ENCODE measurements around the gene ZNF83.
"Not testable (repeated sequence)": the region's sequence is repeated elsewhere in the genome, so short reads cannot be mapped to it uniquely, and the experiment has no call there.

The ZNF83 gene

DNA sequence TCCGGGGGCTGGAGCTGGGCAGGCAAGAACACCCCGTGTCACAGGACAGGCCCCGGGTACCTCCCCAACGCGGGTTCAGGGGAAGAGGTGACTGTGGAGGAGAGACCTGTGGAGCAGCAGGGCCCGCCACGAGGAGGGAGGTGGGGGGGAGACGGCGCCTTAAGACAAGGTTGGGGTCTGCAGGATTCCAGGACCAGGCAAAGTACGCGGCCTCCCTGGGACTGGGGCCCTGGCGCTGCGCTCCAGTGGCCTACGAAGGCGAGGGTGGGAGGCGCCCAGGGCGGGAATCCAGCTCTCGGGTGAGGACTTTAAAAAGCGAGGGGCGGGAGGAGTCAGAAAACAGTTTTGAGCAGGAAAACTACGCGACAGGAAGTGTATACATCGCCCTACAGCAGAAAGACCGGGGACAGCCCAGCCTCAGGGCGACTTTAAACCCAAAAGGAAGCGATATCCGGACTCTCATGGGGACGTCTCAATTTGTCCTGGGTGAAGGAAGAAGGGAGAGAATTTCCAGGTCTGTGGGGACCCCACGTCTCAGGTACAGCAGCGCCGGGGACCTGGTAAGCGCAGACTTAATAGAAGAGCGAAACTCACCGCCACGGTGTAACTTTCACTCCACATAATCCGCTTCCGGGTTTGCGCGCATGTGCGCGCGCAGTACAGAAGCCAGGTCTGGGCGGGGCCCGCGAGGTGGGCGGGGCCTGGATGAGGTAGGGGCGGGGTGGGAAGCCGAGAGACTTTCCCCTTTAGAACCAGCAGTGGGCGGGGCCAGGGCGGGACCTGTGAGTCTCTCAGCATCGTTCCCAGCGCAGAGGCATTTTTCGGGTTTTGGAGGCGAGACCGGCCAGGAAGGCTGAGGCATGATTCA, at the start of gene ZNF83:
Gene ZNF83, minus strand, starts transcription at position 638 of the 868 bp plus-strand sequence.
- peak; percentile 92 for DNase-seq

DNA sequence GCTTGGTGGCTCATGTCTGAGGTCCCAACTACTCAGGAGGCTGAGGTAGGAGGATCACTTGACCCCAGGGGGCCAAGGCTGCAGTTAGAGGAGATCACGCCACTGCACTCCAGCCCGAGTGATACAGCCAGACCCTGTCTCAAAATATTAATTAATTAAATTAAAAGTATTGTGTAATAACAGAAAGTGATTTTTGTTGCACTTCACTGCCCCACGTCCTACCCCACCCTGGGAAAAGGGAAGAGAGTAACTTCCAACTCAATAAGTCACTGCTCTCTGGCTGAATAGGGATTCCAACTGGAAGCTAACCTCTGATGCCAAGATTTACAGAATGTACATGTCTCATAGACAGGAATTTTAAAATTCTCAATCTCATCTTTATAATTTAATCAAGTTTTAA, 49.5 kb upstream of the ZNF83 start:
- DNase-seq: no peak

DNA sequence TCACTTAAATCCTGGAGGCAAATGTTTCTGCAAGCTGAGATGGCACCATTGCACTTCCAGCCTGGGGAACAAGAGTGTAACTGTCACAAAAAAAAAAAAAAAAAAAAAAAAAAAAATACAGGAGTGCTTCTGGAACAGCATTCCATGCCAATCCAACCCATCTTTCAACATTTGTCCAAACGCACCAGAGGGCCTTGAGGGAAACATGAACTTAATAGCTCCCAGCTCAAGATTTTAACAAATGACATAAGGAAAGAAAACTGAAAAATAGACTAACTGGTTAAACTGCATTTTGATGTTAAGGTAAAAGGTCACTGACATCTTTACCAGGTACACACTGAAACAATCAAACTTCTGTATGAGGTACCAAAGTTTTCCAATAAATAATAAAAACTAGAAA, 47.7 kb upstream of the ZNF83 start:
- DNase-seq: no peak

DNA sequence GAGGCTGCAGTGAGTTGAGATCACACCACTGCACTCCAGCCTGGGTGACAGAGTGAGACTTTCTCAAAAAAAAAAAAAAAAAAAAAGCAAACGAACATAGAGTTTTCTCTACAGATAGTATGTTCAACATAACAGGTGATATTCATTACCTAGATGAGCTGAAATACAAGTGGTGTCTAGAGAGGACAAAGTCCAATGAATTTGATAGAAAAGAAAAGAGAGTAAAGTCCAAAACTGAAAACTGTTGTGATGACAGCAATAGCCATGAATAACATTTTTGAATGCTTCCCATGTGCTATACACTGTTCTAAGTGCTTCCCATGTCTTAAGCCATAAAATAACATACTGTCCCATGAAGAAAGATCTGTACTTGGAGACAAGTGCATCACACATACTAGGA, 43.1 kb upstream of the ZNF83 start:
- not testable (repeated sequence) for DNase-seq

DNA sequence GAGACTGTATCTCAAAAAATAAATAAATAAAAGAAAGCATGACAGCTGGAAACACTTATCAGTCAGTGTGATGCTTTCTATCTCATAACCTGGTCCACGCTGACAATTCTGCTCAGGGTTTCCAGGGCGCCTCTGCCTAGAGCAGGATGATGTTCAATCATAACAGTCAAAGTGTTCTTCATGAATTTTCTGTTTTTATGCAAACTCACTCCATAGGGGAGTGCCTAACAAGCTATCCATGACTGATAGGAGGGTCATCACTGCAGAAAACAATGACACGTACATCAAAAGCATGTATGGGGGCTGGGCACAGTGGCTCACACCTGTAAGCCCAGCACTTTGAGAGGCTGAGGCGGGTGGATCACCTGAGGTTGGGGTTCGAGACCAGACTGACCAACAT, 41.4 kb upstream of the ZNF83 start:
- no peak for DNase-seq

DNA sequence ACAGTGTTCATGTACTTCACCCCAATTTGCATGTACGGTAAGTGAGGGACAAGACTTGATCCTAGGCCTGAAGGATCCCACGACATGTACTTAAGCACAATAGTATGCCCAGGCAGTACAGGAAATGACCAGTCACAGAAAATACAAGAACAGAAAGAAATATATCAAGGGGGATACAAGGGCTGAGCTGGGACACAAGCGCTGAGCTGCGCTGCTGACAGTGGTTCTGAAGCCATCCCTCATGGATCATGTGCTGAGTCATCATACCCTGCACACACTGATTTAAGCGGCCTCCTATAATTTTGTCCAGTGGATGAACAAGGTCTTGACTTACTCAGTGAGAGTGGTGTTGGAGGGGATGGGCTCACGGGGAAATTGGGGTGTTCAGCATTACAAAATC, 37.1 kb upstream of the ZNF83 start:
- not testable (repeated sequence) for DNase-seq

DNA sequence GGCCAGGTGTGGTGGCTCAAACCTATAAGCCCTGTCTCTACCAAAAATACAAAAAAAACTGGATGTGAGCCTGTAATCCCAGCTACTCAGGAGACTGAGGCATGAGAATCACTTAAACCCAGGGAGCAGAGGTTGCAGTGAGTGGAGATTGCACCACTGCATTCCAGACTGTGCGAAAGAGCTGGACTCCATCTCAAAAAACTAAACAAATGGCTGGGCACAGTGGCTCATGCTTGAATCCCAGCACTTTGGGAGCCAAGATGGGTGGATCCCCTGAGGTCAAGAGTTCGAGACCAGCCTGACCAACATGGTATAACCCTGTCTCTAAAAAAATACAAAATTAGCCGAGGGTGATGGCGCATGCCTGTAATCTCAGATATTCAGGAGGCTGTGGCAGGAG, 34.9 kb upstream of the ZNF83 start:
- no peak for DNase-seq

DNA sequence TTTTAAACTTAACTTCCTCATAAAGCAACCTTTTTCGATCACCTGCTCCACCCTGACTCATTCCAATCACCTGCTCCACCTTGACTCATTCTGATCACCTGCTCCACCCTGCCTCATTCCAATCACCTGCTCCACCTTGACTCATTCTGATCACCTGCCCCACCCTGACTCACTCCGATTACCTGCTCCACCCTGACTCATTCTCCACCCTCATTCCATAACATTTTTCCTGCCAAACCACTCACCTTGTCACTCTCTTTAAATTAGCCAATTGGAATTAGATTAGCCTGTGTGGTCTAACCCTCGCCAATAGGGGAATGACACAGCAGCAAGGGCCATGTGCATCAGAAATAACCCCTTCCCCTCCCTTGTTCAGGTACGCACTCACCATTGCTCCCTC, 31.9 kb upstream of the ZNF83 start:
- no peak for DNase-seq

DNA sequence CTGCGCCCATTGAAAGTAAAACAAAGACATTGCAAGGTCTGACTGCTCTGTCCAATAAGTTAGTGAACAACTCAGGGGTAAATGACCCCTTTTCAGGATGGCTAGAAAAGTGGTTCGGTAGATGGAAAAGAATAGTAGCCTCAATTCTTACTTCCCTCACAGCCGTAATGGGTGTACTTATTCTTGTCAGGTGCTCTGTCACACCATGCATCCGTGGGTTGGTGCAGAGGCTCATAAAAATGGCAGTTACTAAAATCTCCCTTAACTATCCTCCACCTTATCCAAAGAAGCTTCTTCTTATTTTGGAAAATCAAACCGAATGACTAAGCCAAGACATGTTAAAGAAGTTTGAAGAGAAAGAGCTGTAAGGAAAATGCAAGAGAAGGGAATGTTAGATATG, 31.4 kb upstream of the ZNF83 start:
- DNase-seq: no peak

DNA sequence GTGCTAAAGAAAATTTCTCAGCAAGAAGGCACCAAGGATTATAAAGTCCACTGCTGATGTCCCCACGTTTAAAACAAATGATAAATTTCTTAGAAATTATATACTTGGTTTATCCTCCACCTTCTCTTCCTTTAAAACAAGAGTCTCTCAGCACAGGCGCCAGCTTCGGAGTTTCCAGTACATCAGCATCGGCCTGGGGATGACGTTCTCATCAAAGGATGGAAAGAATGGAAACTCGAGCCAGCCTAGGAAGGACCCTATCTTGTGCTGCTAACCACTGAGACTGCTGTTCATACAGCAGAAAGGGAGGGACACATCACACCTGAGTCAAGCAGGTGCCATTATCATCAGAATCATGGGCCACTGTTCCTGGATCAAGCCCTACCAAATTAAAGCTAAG, 29.8 kb upstream of the ZNF83 start:
- DNase-seq: no peak

DNA sequence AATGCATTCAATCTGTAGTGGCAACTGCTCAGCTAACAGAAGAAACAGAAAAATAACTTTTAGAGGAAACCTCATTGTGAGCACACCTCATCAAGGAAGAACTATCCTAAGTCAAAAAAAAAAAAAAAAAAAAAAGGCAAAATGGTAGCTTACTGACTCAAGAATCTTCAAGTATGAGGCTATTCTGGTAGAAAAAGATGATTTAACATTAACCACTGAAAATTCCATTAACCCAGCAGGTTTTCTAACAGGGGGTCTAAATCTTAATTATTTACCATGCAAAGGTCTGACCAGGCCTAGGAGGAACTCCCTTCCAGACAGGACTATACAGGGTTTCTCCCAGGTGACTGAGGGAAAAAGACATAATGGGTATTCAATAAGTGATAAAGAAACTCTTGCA, 28.4 kb upstream of the ZNF83 start:
- no peak for DNase-seq

DNA sequence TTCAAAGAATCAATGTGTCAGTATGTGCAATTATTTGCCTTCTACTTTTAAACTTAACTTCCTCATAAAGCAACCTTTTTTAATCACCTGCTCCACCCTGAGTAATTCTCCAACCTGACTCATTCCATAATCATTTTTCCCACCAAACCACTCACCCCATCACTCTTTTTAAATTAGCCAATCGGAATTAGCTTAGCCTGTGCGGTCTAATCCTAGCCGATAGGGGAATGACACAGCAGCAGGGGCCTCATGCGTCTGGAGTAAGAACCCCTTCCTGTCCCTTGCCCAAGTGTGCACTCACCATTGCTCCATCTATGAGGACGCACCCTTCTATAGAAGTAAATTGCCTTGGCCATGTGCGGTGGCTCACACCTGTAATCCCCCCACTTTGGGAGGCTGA, 27.4 kb upstream of the ZNF83 start:
- DNase-seq: no peak

DNA sequence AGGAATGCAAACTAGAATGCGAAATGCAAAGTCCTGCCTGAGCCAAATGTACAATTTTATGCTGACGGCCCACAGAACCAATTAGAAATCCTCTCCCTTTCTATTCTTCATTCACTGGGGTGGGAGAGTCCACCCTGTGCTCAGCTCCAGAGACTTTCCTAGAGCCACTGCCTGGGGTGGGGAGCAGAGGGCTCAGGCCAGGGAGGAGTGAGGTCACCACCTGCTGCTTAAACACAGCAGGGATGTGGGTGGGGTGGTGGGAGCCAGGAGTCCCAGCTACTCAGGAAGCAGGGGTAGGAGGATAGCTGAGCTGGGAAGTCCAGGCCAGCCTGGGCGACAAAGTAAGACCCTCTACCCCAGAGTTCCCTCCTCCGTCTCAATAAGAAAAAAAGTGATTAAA, 26.9 kb upstream of the ZNF83 start:
- no peak for DNase-seq

DNA sequence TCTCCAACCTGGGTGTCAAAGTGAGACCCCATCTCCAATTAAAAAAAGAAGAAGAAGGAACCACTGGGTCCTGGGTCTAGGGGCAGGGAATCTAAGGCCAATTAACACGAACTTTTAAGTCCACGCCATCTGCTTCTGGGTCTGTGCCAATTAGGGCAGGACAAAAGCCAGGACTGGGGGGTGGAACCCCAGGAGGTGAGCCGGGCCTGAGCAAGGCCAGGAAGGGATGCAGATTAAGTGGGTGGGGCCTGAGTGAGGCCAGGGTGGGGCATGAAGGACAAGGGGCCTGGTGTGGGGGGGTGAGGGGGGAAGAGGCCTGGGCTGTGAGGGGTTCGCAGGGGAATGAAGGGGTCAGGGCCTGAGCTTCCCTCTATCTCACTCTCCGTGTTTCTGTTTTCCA, 26.3 kb upstream of the ZNF83 start:
- no peak for DNase-seq

DNA sequence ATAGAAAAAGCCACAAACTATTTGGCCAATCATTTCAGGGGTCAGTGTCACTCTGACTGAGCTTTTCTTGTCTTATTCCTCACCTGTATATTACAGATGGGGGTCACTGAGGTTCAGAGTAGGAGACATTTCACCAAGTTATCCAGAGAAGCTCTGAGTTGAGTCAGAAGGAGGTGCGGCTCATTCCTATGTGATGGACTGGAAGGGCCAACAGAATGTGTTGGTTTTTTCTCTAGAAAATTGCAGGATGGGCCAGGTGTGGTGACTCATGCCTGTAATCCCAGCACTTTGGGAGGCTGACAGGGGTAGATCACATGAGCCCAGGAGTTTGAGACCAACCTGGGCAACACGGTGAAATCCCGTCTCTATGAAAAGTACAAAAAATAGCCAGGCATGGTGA, 24.5 kb upstream of the ZNF83 start:
- DNase-seq: no peak

DNA sequence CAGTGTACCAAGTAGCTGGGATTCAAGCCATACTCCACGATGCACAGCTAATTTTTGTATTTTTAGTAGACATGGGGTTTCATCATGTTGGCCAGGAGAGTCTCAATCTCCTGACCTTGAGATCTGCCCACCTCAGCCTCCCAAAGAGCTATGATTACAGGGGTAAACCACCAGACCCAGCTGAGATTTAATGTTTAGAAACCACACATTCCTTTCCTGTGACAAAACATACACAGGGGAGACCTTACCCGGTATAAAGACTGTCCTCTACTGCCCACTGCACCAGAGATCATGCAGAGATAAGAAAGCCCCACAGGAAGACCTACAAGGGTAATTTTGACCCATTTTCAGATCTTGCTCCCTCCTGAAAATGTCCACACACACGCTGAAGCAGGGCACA, 22.8 kb upstream of the ZNF83 start:
- DNase-seq: no peak

DNA sequence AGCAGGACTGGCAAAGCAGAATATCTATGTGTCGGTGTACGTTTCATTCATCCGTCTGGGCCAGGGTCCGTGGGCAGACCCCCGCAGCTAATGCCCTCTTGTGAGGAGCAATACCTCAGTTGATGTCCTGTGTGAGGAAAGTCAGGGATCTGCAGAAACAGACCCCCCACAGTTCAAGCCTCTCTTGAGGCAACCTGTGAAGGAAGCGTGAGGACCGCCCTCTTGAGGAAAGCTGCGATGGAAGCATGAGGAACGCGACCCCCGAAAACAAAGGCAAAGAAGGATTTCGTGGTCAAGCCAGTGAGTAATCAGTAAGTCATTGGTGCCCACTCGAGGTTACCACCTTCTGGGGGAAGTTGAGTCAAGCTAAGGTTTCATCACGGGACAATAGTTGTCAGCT, 20.9 kb upstream of the ZNF83 start:
- DNase-seq: no peak

DNA sequence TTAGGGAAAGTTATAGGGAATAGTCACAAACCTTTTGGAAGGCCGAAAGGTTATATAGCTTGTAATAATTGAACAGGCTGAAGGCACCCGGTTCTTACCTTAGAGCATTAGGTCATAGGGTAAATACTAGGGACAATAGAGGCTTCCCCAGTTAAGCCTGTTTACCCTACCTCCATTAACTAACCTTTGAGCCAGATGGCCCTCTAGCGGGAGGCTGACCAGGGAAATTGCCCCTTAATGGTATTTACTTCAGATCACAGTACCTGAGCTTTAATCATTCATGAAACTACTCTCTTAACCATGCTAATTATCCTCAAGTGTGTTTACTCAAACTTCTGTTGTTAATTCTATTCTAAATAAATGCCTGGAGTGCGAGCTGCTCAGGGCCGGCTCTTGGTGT, 20.4 kb upstream of the ZNF83 start:
- DNase-seq: no peak

DNA sequence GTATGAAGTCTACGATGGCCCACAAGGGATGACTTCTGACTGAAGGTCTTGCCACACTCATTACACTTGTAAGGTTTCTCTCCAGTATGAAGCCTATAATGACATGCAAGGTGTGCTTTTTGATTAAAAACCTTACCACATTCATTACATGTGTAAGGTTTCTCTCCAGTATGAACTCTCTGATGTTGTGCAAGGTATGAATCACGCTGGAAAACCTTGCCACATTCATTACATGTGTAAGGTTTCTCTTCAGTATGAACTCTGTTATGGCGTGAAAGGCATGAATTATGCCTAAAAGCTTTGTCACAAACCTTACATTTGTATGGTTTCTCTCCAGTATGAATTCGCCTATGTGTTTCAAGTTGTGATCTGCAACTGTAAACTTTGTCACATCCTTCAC, 15.0 kb upstream of the ZNF83 start:
- DNase-seq: no peak

DNA sequence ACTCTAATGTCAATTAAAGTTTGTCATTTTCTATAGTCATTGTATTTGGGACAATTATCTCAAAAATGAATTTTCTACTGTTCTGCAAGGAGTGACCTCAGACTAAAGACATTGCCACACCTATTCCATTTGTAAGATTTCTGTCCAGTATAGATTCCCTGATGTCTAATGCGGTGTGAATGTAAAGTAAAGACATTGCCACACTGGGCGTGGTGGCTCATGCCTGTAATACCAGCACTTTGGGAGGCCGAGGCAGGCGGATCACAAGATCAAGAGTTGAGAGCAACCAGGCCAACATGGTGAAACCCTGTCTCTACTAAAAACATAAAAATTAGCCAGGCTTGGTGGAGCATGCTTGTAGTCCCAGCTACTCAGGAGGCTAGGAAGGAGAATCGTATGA, 13.8 kb upstream of the ZNF83 start:
- no peak for DNase-seq

DNA sequence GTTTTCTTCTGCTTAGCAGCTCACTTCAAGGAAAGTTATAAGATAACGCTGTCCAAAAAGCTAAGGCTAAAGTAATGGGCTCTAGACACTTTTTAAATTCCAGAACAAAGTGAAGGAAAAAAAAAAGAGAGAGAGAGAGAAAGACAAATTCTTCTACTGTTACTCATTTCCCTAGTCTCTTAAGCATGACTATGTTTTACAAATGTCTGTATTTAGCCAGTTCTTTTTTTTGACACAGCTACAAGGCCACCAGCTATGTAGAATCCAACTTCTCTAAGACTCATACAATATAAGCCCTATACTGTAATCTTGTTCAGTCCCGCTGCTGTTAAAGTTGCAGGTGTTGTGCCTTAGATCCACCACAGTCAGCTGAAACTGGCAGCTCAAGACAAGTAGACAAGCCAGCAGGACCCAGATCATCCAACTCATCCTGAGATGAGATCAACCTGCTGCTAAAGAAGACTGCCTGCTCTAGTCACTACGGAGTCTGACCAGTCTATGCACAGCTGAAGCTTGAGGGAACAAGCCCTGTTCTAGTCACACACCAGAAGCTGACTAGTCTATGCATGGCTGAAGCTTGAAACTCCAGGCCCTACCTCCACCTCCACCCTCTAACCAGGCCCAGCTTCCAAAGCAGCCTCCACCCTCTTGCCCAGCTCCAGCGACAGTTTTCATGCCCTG, 10.3 kb upstream of the ZNF83 start:
- DNase-seq: no peak

DNA sequence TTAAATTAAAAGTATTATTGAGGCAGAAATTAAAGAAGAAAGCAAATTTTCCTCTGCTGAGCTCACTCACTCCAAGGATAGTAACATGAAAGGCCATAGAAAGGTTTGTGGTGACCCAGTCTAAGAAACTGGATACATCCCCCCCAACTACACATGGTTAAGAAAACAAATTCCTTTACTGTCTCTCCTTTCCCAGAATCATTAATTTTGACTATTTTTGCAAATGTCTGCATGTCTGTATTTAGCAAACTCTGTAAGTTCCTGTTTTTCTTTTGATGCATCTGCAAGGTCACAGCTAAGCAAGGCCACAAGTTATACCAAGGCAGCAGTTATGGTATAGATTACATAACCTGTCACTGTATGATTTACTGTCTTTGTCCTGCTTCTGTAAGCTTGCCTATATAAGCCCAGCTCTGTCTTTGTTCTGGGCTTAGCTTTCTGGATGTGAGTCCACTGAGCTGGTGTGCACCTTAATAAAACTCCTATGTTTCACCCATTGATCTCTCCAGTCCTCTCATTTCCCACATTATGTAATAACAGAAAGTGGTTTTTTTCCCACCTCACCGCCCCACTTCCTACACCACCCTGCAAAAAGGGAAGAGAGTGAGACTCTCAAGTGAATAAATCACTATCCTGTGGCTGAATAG, 8.5 kb upstream of the ZNF83 start:
- DNase-seq: no peak

DNA sequence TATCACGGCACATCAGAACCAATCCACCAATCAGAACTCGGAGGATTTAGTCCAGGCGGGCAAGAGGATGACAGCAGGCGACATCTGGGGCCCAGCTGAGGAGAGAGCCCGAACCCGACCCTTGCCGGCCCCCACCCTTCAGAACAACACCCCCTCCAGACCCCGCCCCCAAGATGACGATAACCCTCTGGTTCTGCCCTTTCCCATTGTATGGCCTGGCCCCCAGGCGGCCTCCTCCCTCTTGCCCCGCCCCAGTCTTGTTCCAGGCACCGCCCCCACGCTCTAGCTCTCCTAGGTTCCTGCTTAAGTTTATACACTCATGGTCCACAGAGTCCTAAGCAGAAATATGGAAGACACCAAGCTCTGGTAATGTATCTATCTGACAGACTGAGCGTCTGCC, 2.8 kb upstream of the ZNF83 start:
- no peak for DNase-seq

DNA sequence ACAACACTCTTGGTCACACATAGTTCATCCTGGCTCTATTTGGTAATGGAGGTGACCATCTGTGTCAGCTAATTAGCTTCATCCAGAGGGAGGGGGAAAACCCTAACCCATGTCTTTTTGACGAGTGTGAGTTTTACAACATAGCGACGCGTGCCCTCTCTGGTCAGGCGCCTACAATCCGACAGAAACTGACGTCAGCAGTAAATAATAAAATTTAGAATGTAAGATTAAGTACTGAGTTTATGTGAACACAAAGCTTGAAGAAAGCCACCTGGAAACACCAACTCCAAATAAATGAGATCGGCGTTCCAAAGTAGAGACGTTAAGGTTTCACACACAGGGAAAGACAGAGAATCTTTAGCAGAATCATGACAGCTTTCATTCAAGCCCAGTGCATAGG, 1.8 kb upstream of the ZNF83 start:
- DNase-seq: no peak
